HG02642 (cell line): ENCODE data around the gene TCN2.
A peak's percentile ranks its signal among the peaks of the same experiment; 100 is the strongest.
"Not testable (repeated sequence)": the region's sequence is repeated elsewhere in the genome, so short reads cannot be mapped to it uniquely, and the experiment has no call there.

Source experiments
- ATAC-seq: cut with Tn5 transposase; IDR thresholded peaks from one replicate; pipeline ENCODE4 v1.9.1; 2021; ENCODE audit warnings: mild to moderate bottlenecking; ENCODE audit not compliant: unreplicated experiment, poor library complexity

Gene TCN2

DNA sequence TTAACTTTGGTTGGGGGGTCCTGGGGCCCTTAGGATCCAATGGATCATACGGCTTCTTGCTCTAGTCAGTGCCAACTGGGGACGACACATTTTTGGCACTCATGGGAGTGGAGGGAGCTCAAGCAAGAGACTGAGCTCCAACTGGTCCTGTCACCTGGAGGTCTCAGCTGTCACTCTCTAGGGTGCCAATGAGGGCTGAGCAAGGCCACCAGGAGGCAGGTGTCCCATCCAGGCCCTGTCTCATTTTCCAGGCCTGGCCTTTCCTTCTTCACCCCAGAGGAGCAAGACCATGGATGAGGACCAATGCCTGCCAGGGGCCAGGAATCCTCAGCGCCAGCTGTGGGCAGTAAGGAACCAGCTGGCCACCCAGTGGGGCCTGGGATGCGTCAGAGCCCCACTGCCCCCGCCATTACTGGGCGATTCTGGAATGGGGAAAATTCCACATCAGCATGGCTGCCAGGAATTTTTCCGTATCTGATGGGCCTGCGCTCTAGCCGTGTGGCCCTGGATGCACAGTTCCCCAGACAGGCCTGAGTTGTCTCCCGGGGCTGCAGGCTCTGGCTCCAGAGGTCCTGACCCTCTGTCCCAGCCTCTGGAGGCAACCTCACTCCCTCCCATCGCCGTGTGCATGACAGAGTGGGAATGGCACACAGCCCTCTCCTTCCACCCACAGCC lies 31.8 kb upstream of the TCN2 start:
- ATAC-seq: no peak

GRCh38 chr22:30575859-30576258 lies 31.1 kb upstream of the TCN2 start:
- no peak for ATAC-seq

DNA sequence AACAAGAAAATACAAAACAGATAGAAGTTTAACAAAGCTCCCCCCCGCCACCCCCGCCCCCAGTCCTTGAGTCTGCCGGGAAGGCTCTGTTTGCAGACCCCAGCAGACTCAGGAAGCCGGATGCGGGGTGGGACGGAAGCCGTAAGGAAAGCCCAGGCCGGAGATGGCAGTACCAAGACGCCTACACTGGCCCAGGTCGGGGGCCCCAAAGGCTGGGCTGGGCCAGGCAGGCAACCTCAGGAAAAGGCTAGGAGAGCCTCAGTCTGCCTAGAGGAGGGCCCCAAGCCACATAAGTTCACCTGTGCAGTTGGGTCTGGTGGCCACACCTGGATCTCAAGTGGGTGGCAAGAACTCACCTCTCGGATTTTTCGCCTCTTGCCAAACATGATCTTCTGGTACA lies 28.5 kb upstream of the TCN2 start:
- ATAC-seq: no peak

GRCh38 chr22:30580896-30581295 lies 26.1 kb upstream of the TCN2 start:
- no peak for ATAC-seq

GRCh38 chr22:30582051-30582450 lies 24.9 kb upstream of the TCN2 start:
- no peak for ATAC-seq

DNA sequence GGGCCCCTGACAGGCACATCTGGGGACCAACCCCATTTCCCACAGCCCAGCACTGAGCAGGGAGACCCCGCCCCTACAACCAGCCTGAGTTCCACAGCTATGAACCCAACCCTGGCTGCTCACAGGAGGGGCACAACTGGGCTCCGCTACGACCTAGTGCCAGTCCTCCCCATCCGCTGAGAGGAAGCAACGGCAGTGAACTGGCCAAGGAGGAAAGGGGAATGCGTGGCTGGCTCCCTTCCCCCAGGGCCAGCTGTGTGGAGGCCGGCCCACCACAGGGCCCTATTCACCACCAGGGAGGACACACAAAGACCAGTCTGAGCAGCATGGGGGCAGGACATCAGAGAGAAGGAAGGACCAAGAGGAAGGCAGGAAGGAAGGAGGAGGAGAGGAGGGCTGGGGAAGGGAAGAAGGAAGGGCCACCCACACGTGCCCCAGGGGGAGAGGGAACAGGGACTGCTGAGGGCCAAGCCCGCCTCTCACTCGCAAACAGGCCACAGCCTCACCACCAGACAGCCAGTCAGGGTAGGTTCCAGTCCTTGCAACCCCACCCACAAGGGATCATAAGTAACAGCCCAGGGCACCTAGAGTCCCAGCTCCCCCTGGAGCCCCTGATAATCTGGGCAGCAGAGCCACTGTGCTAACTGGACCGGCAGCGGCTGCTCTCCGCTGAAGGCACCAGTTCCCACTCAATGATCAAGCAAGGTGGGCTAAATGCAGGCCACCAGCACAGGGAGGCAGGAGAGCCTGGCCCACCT lies 24.0 kb upstream of the TCN2 start:
- ATAC-seq: no peak

DNA sequence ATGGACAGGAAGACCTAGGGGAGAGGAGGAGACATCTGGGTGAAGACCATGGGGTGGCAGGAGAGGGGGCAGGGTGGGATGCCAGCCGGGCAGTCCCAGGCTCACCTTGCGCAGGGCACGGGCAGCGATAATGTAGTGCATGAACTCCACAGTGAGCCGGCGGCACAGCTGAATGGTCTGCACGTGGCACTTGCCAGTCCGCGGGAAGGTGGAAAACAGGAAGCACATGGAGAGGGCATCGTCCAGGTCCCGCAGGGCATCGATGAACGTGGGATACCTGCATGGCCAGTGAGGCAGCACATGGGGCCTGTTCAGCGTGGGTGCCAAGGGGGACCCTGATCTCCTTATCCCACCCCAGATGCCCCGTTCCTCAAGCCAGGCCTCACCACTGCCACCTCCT lies 22.5 kb upstream of the TCN2 start:
- ATAC-seq: no peak

GRCh38 chr22:30586414-30586813 lies 20.6 kb upstream of the TCN2 start:
- no peak for ATAC-seq

GRCh38 chr22:30591191-30591587 lies 15.8 kb upstream of the TCN2 start:
- ATAC-seq: no peak

- ATAC-seq: peak; percentile 98
These were observed 15.2 kb upstream of the TCN2 start, which contains the start of gene PES1 for GRCh38 chr22:30591588-30592359. Gene PES1 (minus strand): TSS chr22:30591910. CDS start chr22:30591833, 77 bp downstream.

GRCh38 chr22:30592360-30592713 lies 14.6 kb upstream of the TCN2 start:
- ATAC-seq: not testable (repeated sequence)

GRCh38 chr22:30596199-30596598 lies 10.8 kb upstream of the TCN2 start:
- ATAC-seq: no peak

GRCh38 chr22:30596886-30597285 lies 10.1 kb upstream of the TCN2 start:
- no peak for ATAC-seq

DNA sequence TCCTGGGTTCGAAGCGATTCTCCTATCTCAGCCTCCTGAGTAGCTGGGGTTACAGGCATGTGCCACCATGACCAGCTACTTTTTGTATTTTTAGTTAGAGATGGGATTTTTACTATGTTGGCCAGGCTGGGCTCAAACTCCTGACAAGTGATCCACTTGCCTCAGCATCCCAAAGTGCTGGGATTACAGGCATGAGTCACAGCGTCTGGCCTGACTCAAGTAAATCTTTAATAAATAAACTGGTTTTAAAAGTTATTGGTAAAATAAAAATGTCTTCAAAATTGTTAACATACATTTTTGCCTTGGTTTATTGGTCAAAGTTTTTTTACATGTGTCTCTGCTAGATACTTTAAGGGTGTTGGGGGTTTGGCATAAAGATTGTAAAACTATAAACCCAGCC lies 8.0 kb upstream of the TCN2 start:
- ATAC-seq: no peak

GRCh38 chr22:30600921-30601320 lies 6.1 kb upstream of the TCN2 start:
- ATAC-seq: no peak

GRCh38 chr22:30601464-30601863 lies 5.5 kb upstream of the TCN2 start:
- no peak for ATAC-seq

- ATAC-seq: no peak
These were observed 4.9 kb upstream of the TCN2 start for GRCh38 chr22:30602049-30602448.

GRCh38 chr22:30603801-30604200 lies 3.2 kb upstream of the TCN2 start:
- no peak for ATAC-seq

DNA sequence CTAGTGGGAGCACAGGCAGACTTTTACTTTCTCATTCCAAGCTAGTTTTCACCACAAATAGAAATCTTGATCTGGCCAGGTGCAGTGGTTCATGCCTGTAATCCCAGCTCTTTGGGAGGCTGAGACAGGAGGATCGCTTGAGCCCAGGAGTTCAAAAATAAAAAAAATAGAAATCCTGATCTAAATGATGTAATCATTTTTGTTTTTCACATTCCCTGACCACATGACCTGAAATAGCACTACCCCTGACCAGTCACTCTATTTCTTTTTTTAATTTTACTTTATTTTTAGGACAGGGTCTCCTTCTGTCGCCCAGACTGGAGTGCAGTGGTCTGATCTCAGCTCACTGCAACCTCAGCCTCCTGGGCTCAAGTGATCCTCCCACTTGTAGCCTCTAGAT lies 2.3 kb upstream of the TCN2 start:
- no peak for ATAC-seq

- no peak for ATAC-seq
These were observed 1.4 kb upstream of the TCN2 start for GRCh38 chr22:30605449-30606110.
